Stimulated activated CD4-positive, alpha-beta T cell treated with anti-CD3 and anti-CD28 coated beads, Interleukin-12 subunit alpha, Interleukin-12 subunit beta, amount 100 ng/mL, for 4 hours (primary cell): ENCODE measurements around the gene FPGS.
A peak's percentile ranks its signal among the peaks of the same experiment; 100 is the strongest.
"Not testable (repeated sequence)": the region's sequence is repeated elsewhere in the genome, so short reads cannot be mapped to it uniquely, and the experiment has no call there.

Experiments
- DNase-seq: peaks from one replicate; pipeline ENCODE4 v3.0.0-alpha.2; 2020

FPGS gene

DNA sequence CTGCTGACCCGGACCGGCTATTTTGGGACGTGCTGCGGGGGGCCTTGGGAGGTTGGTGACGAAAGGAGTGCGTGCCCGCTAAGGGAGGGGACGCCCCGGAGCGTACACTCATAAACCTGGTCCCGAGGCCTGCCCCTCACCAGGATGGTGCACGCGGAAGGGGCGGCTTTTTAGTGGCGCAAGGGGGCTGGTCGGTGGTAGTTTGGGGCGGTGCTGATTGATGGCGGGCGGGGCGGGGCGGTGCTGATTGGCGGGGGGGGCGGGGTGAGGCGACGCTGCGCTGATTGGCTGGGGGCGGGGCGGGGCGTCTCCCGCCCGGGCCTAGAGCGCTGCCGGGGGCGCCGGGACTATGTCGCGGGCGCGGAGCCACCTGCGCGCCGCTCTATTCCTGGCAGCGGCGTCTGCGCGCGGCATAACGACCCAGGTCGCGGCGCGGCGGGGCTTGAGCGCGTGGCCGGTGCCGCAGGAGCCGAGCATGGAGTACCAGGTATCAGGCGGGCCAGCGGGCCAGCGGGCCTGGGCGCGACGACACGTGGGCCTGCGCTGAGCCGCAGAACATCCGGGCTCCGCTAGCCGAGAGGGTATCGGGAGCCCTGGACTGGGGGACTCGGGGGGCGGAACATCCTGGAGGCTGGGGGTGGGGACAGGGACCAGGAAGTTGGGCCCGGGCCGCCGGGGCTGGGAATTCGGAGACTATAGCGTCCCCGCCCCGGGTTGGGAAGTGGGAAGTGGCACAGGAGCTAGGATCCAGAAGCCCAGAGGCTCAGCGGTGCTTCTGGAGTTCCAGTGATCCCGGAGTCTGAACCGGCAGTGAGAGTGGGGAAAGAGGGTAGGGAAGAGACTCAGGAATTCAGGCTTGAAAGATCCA lies at the start of gene FPGS:
FPGS (plus strand) TSS at position 307 of the 868 bp plus-strand sequence; CDS start at position 350, 43 bp downstream.
- DNase-seq = peak; percentile 83

DNA sequence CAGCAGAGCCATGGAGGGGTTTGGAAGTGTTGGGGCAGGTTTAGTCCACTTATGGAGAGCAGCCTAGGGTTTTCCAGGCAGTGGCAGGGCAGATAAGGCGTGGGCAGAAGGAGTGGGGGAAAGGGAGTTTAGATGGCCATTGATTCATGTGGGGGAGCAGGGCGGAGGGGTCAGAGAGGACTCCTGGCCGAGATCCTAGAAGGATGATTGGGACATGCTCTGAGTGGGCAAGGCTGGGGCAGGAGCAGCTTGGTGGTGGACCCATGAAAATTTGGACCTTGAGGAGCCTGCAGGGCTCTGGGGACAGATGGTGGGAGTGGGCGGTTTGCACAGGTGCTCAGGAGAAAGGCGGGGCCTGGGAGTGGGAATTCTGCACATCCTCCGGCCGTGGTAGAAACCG lies 49.5 kb upstream of the FPGS start:
- no peak for DNase-seq

DNA sequence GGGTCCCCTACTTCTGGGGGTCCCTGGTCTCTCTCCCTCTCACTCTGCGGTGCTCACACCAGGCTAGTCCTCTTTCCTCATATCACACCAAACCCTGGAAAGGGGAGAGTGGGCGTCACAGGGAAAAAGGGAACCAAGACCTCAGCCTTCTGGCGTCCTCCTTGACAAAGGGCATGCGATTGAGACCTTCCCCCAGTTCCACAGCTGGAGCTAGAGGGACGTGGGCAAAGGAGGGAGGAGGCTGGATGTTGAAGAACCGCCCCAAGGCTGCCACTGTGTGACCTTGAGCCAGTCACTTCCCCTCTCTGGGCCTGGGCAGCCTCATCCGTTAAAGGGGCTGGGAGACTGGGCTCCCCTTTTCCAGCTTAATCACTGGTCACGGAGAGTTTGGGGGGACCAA lies 49.1 kb upstream of the FPGS start:
- no peak for DNase-seq

DNA sequence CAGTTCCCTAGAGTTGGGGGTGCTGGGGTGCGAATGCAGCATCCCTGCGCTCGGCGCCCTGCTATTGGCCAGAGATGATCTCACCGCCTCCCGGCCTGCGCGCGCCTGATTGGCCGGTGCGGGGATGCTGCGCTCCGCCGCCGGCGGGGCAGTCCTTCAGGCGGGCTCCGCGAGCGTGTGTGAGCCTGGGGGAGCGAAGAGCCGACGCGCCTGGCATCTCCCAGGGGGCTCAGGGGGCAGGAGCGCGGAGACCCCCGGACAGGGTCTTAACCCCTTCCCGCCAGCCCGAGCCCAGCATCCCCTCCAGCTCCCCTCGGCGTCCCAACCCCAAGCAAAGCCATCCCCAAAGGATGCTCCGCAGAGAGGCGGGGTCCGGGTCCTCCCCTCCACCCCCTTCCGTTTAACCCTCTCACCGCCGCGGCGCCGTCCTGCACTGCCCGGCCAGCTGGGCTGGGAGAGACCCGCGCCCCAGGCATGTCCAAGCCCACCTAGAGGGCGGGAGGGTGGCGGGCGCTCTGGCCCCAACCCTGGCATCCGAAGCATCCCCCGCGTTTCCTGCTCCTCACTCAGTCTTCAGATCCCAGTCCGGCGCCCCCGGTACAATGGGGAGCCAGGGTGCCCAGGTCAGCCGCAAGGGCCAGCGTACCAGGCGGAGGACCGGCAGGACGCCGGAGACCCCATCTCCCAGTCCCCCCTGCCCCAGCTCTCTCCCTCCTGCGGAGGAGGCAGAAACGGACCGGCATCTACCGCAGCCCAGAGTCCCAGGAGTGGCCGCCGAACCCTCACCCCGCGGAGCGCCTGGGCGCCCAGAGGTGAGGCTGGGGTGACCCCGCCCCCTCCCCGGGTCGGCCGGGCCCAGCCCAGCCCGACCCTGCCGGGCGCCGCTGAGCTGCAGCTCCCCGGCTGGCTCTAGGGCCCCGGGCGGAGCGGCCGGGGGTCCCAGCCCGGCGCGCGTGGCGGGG lies 48.3 kb upstream of the FPGS start:
- DNase-seq = no peak

- DNase-seq = no peak
Observed at GRCh38 chr9:127755061-127756060, 47.3 kb upstream of the FPGS start.

GRCh38 chr9:127756233-127756632 lies 46.4 kb upstream of the FPGS start:
- DNase-seq = no peak

DNA sequence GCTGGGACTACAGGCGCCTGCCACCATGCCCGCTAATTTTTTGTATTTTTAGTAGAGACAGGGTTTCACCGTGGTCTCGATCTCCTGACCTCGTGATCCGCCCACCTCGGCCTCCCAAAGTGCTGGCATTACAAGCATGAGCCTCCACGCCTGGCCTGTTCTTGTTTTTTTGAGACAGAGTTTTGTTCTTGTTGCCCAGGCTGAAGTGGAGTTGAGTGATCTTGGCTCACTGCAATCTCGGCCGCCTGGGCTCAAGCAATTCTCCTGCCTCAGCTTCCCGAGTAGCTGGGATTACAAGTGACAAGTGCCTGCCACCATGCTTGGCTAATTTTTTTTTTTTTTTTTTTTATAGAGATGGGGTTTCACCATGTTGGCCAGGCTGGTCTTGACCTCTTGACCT lies 45.9 kb upstream of the FPGS start:
- not testable (repeated sequence) for DNase-seq

DNA sequence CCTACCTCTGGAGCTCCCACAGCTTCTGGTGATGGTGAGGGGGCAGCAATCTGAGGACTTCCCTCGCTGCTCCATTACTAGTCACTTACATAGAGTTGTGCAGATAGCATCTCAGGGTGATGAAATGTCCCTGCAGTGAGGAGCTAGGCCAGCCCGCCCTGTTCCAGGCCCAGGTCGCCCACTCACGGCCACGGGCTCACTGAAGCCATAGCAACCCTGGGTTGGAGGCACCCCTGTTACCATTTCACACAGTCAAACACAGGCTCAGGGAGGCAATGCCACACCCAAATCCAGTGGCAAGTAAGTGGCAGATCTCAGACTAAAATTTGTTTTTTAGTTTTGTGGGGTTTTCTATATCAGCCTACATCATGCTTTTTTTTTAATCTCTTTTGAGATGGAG lies 43.8 kb upstream of the FPGS start:
- no peak for DNase-seq

DNA sequence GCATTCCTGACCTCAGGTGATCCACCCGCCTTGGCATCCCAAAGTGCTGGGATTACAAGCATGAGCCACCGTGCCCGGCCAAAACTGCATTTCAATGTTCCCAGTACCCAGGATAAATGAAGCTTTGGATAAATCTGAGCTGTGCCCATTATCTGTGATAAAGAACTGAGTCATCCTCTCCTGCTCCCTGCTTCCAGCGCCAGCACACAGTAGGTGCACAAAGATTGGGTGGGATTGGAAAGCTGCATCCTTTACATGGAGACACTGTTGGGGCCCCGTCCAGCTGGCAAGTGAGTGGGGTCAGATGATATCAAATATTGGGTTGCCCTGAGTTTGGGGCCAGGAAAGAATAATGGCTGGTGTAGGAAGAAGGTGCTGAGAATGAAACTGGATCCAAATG lies 41.6 kb upstream of the FPGS start:
- DNase-seq = no peak

GRCh38 chr9:127761491-127761956 lies 41.2 kb upstream of the FPGS start:
- DNase-seq = no peak

- DNase-seq = no peak
Observed at GRCh38 chr9:127762111-127762676, 40.5 kb upstream of the FPGS start.

DNA sequence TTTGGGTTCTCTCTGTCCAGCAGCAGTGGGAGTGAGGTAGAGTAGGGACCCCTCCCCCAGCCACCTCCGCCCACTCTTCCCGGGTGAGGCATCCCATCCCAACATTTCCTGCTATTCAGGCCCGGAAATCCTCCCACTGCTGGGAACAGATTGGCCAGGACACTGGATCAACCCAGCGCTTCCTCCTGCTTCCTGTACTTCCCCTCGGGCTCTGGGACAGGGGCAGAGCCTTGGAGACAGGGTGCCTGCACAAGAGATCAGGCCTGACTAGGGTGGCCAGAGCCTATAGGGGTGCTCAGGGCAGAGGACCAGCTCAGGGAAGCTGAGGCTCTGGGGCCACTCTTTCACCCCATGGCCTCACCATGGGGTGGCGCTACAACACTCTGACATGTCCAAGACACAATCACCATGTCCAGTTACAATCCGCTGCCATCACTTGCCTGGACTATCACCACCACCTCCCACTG lies 38.7 kb upstream of the FPGS start:
- no peak for DNase-seq

DNA sequence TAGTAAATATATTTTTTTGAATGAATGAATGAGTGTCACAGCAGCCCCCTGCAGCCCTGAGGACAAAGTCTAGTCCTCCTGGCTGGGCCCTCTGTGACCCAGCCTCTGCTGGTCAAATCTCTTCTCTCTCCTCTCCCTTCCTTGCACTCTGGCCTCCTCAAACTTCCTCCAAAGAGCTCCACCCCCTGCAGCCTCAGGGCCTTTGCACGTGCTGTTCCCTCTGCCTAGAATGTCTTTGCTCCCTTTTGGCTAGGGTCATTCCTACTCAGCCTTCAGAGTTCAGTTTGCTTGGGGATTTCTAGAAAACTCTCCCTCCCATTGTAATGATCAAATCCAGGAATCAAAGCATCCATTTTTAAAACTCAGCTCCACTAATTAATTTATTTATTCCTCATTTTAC lies 37.3 kb upstream of the FPGS start:
- no peak for DNase-seq

DNA sequence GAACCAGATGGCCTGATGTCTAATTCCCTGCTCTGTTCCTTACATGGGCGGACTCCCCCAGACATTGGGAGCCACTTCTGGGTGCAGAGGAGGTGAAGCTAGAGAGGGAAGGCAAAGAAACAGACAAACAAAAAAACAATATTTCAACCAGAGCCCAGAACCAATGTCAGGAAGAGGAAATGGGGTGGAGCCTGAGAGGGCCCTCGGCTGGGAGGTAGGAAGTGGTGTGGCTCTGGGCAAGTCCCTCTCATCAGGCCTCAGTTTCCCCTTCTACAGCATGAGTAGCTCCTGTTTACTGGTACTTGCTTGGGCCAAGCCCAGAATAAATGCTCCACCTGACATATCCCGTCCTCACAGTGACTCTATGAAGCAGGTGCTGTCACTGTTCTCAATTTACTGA lies 35.3 kb upstream of the FPGS start:
- no peak for DNase-seq

DNA sequence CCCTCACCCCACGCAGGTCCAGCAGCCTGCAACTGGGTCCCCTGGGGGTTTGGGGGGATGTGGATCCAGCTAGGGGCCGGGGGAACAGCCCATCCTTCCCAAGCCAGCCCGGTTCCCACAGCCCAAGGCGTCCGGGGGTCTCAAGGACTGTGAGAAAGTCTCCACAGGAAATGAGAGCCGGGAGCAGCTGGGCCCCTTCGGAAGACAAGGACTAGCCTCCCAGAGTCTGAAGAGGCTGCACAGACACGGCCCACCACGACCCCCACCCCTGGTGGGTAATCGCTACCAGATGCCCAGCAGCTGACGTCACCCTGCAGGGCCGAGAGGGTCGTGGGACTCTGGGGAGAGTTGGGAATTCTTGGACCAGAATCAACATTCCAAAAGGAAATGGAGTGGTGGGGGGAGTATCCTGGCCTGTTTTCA lies 34.8 kb upstream of the FPGS start:
- DNase-seq = no peak

GRCh38 chr9:127768698-127769097 lies 34.0 kb upstream of the FPGS start:
- no peak for DNase-seq

DNA sequence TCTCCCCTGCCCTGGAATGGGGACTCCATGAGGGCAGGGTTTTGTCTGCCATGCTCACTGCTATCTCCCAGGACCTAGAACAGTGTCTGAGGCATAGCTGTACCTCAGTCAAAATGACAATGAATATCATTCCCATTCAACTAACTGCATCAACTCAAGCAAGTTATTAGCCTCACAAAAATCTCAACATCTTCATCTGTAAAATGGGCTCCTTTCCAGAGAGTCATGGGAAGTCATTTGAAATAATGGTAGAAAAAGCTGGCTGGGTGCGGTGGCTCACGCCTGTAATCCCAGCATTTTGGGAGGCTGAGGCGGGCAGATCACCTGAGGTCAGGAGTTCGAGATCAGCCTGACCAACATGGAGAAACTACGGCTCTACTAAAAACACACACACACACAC lies 33.6 kb upstream of the FPGS start:
- no peak for DNase-seq

GRCh38 chr9:127769929-127770582 lies 32.6 kb upstream of the FPGS start:
- no peak for DNase-seq

- DNase-seq = no peak
Observed at GRCh38 chr9:127770583-127770904, 32.1 kb upstream of the FPGS start.

GRCh38 chr9:127770905-127771569 lies 31.6 kb upstream of the FPGS start:
- peak; percentile 96 for DNase-seq
